Measurements from ENCODE around the gene NAT16.

The NAT16 gene

DNA sequence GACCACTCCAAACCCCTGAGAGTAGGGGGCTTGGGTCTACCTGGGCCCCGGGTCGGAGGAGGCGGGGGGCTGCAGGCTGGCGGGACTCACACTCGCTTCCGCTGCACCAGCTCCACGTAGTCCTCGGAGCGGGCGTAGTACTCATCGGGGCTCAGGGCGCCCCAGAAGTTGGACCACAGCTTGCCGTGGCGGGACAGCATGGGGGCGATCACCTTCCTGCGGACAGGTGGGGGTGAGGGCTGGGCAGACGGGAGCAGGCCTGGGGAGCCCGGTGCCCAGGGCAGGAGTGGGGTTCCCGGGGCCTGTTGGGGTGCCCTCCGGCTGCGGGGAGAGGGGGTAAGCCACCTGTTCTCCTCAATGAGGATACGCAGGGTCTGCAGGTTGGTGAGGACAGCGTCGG, 31.4 kb upstream of the NAT16 start:
- DNase-seq (ENCODE audit: low read depth in 1 of 2, low spot score in 1 of 2), result no peak
- TF ChIP-seq, protein P1, sequence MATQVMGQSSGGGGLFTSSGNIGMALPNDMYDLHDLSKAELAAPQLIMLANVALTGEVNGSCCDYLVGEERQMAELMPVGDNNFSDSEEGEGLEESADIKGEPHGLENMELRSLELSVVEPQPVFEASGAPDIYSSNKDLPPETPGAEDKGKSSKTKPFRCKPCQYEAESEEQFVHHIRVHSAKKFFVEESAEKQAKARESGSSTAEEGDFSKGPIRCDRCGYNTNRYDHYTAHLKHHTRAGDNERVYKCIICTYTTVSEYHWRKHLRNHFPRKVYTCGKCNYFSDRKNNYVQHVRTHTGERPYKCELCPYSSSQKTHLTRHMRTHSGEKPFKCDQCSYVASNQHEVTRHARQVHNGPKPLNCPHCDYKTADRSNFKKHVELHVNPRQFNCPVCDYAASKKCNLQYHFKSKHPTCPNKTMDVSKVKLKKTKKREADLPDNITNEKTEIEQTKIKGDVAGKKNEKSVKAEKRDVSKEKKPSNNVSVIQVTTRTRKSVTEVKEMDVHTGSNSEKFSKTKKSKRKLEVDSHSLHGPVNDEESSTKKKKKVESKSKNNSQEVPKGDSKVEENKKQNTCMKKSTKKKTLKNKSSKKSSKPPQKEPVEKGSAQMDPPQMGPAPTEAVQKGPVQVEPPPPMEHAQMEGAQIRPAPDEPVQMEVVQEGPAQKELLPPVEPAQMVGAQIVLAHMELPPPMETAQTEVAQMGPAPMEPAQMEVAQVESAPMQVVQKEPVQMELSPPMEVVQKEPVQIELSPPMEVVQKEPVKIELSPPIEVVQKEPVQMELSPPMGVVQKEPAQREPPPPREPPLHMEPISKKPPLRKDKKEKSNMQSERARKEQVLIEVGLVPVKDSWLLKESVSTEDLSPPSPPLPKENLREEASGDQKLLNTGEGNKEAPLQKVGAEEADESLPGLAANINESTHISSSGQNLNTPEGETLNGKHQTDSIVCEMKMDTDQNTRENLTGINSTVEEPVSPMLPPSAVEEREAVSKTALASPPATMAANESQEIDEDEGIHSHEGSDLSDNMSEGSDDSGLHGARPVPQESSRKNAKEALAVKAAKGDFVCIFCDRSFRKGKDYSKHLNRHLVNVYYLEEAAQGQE (IDR thresholded peaks at IDR 0.05; ENCODE audit: insufficient replicate concordance, low read depth), result no peak
- TF ChIP-seq SPI1 (IDR thresholded peaks at IDR 0.05; ENCODE audit: borderline replicate concordance, low read depth), result no peak
- TF ChIP-seq POLR2AphosphoS5 (IDR thresholded peaks at IDR 0.05; ENCODE audit: low read depth), result no peak
- no peak for TF ChIP-seq GABPA (IDR thresholded peaks at IDR 0.05; ENCODE audit: low read depth)
- TF ChIP-seq, protein P2, sequence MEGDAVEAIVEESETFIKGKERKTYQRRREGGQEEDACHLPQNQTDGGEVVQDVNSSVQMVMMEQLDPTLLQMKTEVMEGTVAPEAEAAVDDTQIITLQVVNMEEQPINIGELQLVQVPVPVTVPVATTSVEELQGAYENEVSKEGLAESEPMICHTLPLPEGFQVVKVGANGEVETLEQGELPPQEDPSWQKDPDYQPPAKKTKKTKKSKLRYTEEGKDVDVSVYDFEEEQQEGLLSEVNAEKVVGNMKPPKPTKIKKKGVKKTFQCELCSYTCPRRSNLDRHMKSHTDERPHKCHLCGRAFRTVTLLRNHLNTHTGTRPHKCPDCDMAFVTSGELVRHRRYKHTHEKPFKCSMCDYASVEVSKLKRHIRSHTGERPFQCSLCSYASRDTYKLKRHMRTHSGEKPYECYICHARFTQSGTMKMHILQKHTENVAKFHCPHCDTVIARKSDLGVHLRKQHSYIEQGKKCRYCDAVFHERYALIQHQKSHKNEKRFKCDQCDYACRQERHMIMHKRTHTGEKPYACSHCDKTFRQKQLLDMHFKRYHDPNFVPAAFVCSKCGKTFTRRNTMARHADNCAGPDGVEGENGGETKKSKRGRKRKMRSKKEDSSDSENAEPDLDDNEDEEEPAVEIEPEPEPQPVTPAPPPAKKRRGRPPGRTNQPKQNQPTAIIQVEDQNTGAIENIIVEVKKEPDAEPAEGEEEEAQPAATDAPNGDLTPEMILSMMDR (IDR thresholded peaks at IDR 0.05; ENCODE audit: insufficient read depth, low read length), result no peak
- Histone ChIP-seq H3K4me3 (replicated peaks; ENCODE audit: insufficient read depth, low read length) (no peak overlapping the region), H3K27me3 (ENCODE audit: insufficient read depth, poor library complexity, severe bottlenecking) (no peaks in the 10 kb centered on the region), H3K27ac (replicated peaks) (no peak overlapping the region)

DNA sequence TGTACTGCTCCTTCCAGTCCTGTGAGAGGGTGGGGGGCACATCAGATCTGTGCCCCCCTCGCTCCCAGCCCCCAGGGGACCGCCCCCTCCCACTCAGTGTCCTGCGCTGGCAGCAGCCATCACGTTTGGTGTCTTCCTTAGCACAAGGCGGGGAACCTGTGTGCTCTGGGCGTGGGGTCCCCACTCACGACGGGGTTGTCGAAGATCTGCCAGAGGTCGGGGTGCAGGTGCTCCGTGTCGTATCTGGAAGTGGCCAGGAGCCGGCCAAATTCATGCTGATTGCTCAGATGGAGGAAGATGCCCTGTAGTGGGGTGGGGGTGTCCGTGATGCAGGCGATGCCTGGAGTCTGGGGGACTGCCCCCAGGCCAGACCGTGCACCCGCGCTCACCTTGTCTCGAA, 30.1 kb upstream of the NAT16 start:
- DNase-seq (ENCODE audit: low read depth in 1 of 2, low spot score in 1 of 2), result no peak
- no peaks in the 10 kb centered on the region for H3K27me3 ChIP-seq (ENCODE audit: insufficient read depth, poor library complexity, severe bottlenecking)
- TF ChIP-seq, protein P1 (IDR thresholded peaks at IDR 0.05; ENCODE audit: insufficient replicate concordance, low read depth), result no peak
- TF ChIP-seq, protein P2 (IDR thresholded peaks at IDR 0.05; ENCODE audit: insufficient read depth, low read length), result no peak
- TF ChIP-seq GABPA (IDR thresholded peaks at IDR 0.05; ENCODE audit: low read depth) (no peak), POLR2AphosphoS5 (IDR thresholded peaks at IDR 0.05; ENCODE audit: low read depth) (no peak), SPI1 (IDR thresholded peaks at IDR 0.05; ENCODE audit: borderline replicate concordance, low read depth) (no peak)

DNA sequence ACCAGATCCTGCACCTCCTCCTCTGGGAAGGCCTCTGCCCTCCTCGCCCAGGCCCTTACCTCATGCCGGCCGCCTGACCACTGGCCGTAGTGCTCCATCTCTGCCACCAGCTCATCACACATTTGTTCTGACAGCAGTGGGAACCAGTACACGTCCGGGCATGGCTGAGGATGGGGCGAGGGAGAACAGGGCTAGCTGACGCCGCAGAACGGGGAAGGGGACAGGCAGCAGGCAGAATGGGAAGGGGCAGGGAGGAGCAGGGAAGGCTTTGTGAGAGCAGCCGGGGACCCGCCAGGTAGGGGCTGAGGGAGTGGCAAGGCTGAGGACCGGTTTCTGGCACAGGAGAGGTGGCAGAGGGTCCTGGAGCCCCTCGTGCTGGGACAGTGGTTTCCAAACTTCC, 28.7 kb upstream of the NAT16 start:
- no peak for DNase-seq (ENCODE audit: low read depth in 1 of 2, low spot score in 1 of 2)
- no peaks in the 10 kb centered on the region for H3K27me3 ChIP-seq (ENCODE audit: insufficient read depth, poor library complexity, severe bottlenecking)
- TF ChIP-seq GABPA (IDR thresholded peaks at IDR 0.05; ENCODE audit: low read depth) (no peak), SPI1 (IDR thresholded peaks at IDR 0.05; ENCODE audit: borderline replicate concordance, low read depth) (no peak), POLR2AphosphoS5 (IDR thresholded peaks at IDR 0.05; ENCODE audit: low read depth) (no peak)
- TF ChIP-seq, protein P2 (IDR thresholded peaks at IDR 0.05; ENCODE audit: insufficient read depth, low read length), result no peak
- TF ChIP-seq, protein P1 (IDR thresholded peaks at IDR 0.05; ENCODE audit: insufficient replicate concordance, low read depth), result no peak
- no peak overlapping the region for H3K4me3 ChIP-seq (replicated peaks; ENCODE audit: insufficient read depth, low read length)
- H3K27ac ChIP-seq (replicated peaks), result no peak overlapping the region

More for the DNA sequence above, 30.1 kb upstream of the NAT16 start:
- no peak overlapping the region for H3K27ac ChIP-seq (replicated peaks)
- no peak overlapping the region for H3K4me3 ChIP-seq (replicated peaks; ENCODE audit: insufficient read depth, low read length)
